Body of pancreas (tissue), 4 donors: ENCODE results near the gene SWSAP1. TPM values are rescaled to one million over a fixed set of nuclear protein-coding genes. Genes with fewer than 3 reads are reported as not detected.
A peak's percentile ranks its signal among the peaks of the same experiment; 100 is the strongest.

Source experiments
- ATAC-seq: fragments of 150-250 bp; one replicate; pipeline ENCODE4 v1.9.1; 2016
- DNase-seq, 4 donors: peaks; one replicate each; pipeline ENCODE4 v3.0.0-alpha.2; 2019
- H3K27ac ChIP-seq, 4 donors: fragments of 200-600 bp; sonication (generic); 1 replicate in 3 of 4; 2 replicates in 1 of 4; pipeline versions ENCODE4 v1.5.1 to v1.6.1; 2016 to 2019; ENCODE audit warnings: mild to moderate bottlenecking in 1 of 4, mixed read lengths in 1 of 4, moderate library complexity in 1 of 4
- H3K27me3 ChIP-seq, 2 donors: fragments of 200-600 bp; sonication (generic); one replicate each; pipeline ENCODE4 v1.6.0; 2016; ENCODE audit warnings: mild to moderate bottlenecking in 1 of 2
- H3K36me3 ChIP-seq, 2 donors: fragments of 200-600 bp; sonication (generic); replicated peaks in 1 of 2; 2 replicates each; pipeline ENCODE4 v1.5.1; 2016; ENCODE audit warnings: low read depth in 2 of 2; ENCODE audit not compliant: insufficient read depth in 1 of 2
- H3K4me1 ChIP-seq: fragments of 200-600 bp; sonication (generic); one replicate; pipeline ENCODE4 v1.6.0; 2016
- H3K4me3 ChIP-seq, 2 donors: fragments of 200-600 bp; sonication (generic); 1 replicate in 1 of 2; 2 replicates in 1 of 2; pipeline ENCODE4 v1.5.1; 2016 to 2019
- H3K9me3 ChIP-seq, 3 donors: fragments of 200-600 bp; sonication (generic); 1 replicate in 2 of 3; 2 replicates in 1 of 3; pipeline ENCODE4 v1.5.1; 2016
- POLR2A ChIP-seq, 3 donors: fragments of 450-650 bp; IDR thresholded peaks; one replicate each; pipeline ENCODE4 v1.6.1; 2016; ENCODE audit warnings: antibody characterized with exemption in 3 of 3, mild to moderate bottlenecking in 2 of 3
- WGBS, 2 donors: methylation state at CpG; one replicate each; pipeline ENCODE4 v1.1.5; 2017; 5-methylcytosine and 5-hydroxymethylcytosine counted together
- intact Hi-C: fragments of 100-400 bp; cut with DNase I; formaldehyde crosslinking; loops from one replicate; pipeline ENCODE4 v1.15.1; 2023
- total RNA-seq, 2 donors: library from RNA; depleted of rRNA; stranded (reverse); fragments of >200 nt; gene quantifications; one replicate each; pipeline ENCODE4 v1.1.0, GENCODE V29; 2016
- TF ChIP-seq, protein P1 (sequence below), 7 experiments: fragments of 450-650 bp in 4 of 7; fragments of 200-600 bp in 3 of 7; sonication (generic) in 3 of 7; IDR thresholded peaks; one replicate each; pipeline ENCODE4 v1.5.1; 2016 to 2019; ENCODE audit warnings: antibody characterized with exemption in 7 of 7

Gene SWSAP1
- total RNA-seq, 2 donors from 2014 or later: 0.78 to 2.0 TPM

DNA sequence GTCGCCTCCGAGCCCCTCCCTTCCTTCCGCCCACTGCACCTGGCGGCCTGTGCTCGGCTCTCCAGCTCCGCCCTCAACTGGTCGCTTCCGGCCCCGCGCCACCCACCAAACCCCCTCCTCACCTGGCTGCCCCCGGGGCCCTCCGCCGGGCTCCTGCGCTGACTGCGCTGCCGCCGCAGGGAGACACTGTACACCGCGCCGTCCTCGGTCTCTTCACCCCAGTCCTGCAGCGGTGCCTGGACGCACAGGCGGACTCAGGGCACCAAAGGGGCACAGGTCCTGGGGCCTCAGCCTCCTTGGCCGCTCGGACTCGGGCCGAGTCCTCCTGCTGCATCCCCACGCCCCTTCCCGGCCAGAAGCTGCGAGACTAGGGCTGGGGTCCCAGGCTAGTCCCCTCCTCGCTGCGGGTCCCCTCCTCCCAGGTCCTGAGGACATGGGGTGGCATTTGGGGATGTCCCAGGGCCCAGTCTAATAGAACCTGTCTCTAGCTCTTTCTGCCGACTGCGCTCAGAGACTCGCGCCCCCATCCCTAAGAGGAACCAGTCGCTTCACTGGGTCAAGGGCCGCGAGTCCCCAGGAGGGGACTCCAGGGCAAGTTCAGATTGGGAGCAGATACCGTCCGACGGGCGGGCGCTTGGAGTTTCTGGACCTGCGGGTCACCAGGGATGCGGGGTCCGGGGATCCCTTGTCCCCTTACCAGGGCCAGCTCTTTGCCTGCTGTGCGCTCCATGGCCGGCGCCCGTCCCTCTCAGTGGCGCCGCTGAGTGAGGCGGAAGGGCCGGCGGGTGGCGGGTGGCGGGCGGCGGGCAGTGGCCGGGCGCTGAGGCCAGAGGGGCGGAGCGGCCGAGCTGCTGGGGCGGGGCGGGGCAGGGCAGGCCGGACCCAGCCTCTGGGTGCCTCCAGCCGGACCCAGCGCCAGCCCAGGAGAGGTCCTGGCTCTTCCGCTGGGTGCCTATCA, 44.4 kb downstream of the SWSAP1 start, which contains the start of gene RGL3:
Gene RGL3 (minus strand): TSS at position 766 of the 958 bp plus-strand sequence. CDS start 36 bp downstream, at position 730.
- Histone ChIP-seq H3K27me3 (no peaks in the 10 kb centered on the region), H3K36me3 (no peaks in the 10 kb centered on the region), H3K4me3 (peak within 1 kb of the TSS; percentile 39 to 55), H3K9me3 (no peaks in the 10 kb centered on the region), H3K4me1 (peaks cover 41% of the 10 kb centered on the region), H3K27ac (peak within 1 kb of the TSS; percentile 75 to 84 (median 81))
- peak; percentile 52 to 72 (median 63) for DNase-seq
- peak in 2 of 3 donors; percentile 52 to 53 for TF ChIP-seq POLR2A (IDR thresholded peaks at IDR 0.05)
- TF ChIP-seq, protein P1, sequence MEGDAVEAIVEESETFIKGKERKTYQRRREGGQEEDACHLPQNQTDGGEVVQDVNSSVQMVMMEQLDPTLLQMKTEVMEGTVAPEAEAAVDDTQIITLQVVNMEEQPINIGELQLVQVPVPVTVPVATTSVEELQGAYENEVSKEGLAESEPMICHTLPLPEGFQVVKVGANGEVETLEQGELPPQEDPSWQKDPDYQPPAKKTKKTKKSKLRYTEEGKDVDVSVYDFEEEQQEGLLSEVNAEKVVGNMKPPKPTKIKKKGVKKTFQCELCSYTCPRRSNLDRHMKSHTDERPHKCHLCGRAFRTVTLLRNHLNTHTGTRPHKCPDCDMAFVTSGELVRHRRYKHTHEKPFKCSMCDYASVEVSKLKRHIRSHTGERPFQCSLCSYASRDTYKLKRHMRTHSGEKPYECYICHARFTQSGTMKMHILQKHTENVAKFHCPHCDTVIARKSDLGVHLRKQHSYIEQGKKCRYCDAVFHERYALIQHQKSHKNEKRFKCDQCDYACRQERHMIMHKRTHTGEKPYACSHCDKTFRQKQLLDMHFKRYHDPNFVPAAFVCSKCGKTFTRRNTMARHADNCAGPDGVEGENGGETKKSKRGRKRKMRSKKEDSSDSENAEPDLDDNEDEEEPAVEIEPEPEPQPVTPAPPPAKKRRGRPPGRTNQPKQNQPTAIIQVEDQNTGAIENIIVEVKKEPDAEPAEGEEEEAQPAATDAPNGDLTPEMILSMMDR (IDR thresholded peaks at IDR 0.05): peak in 3 of 7 experiments; percentile 19 to 23 (median 21)
- peak; percentile 73 for ATAC-seq
- intact Hi-C loops: no loop called here
- WGBS, 2 donors: 0 to 2% methylated on average over 9 to 63 of the region's 72 CpGs

DNA sequence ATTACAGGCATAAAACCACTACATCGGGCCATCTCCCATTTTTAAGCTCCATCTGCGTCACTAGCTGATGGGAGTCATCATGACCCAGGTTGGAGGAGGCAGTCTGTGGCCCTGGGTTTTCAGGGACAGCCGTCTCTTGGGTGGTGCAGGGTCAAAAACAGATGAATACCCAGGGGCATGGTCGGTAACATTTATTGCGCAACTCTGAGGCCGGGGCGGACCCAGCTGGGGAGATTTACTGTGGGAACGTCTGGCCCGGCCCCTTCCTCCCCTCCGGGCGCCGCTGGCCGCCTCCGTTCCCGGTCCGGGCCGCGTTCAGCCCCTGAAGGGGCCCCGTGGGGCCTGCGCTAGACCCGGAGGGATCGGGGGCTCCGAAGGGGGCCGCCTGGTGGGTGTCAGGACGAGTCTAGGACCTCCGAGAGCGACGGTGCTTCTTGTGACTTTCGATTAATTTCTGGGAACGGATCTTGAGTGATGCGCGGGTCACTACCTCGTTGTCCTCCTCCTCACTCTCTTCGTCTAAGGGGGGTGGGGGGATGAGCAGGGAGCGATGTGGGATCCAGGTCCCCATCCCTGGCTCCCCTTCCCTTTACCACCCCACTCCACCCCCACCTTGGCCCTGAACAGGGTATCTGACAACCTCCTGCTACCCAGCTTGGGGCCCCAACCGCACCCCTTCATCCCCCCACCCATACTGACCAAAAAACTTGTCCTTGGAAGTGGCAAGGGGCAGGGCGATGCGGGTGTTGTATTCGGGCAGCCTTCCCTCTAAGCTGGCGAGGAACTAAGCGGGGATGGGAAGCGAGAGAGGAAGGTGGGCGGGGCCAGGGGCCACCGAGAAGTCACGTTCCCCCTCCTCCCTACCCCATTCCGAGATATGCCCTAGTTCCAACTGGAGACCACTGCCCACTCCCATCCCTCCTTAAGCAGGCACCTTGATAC, 46.2 kb downstream of the SWSAP1 start:
- 29 to 60% methylated on average over 18 to 45 of the region's 46 CpGs for WGBS, 2 donors
- Histone ChIP-seq H3K4me1 (peaks cover 44% of the 10 kb centered on the region), H3K36me3 (no peaks in the 10 kb centered on the region), H3K9me3 (no peaks in the 10 kb centered on the region), H3K4me3 (no peak overlapping the region), H3K27me3 (no peaks in the 10 kb centered on the region), H3K27ac (no peak overlapping the region)
- DNase-seq: peak in 3 of 4 donors; percentile 16 to 33 (median 29)
- intact Hi-C loops: no loop called here
- no peak for ATAC-seq
- TF ChIP-seq POLR2A (IDR thresholded peaks at IDR 0.05): no peak

DNA sequence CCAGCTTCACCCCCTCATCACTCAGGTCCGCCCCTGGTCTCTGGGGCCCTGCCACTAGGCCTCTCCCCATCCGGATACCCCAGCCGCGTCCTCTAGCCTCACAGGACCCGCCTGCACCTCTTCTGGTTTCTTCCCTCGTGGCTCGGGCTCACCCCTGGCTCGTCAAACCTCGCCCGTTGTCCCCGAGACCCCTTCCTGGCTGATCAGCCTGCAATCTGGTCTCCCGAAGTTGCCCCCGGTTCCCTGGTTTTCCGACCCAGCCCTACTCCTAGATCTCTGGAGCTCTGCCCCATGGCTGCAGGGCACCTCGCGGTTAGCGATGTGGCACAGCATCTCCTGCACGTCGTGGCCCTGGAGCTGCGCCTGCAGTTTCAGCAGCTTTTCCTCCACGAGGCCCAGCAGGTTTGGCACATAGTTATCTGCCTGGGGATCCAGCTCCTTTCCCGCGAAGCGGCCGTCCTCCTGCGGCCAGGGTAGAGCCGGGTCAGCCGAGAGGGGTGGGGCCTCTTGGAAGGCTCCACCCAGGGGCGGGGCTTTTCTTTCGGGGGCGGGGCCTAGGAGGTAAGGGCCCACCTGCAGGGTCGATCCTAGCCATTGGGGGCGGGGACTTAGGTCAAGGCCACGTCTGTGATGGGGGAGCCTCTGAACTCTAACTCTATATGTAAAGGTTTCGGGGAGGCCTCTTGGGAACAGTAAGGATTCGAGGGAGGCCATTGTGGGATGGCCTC, 47.1 kb downstream of the SWSAP1 start:
- Histone ChIP-seq H3K9me3 (no peaks in the 10 kb centered on the region), H3K4me3 (no peak overlapping the region), H3K27ac (peak overlapping the region in 2 of 4 donors; percentile 46 to 50), H3K4me1 (peaks cover 44% of the 10 kb centered on the region), H3K36me3 (no peaks in the 10 kb centered on the region), H3K27me3 (no peaks in the 10 kb centered on the region)
- ATAC-seq (peak; percentile 8), DNase-seq (peak; percentile 22 to 50 (median 38))
- 29 to 65% methylated on average over 21 to 34 of the region's 36 CpGs for WGBS, 2 donors
- intact Hi-C loops: no loop called here
- no peak for TF ChIP-seq POLR2A (IDR thresholded peaks at IDR 0.05)
- TF ChIP-seq, protein P1 (IDR thresholded peaks at IDR 0.05): no peak

DNA sequence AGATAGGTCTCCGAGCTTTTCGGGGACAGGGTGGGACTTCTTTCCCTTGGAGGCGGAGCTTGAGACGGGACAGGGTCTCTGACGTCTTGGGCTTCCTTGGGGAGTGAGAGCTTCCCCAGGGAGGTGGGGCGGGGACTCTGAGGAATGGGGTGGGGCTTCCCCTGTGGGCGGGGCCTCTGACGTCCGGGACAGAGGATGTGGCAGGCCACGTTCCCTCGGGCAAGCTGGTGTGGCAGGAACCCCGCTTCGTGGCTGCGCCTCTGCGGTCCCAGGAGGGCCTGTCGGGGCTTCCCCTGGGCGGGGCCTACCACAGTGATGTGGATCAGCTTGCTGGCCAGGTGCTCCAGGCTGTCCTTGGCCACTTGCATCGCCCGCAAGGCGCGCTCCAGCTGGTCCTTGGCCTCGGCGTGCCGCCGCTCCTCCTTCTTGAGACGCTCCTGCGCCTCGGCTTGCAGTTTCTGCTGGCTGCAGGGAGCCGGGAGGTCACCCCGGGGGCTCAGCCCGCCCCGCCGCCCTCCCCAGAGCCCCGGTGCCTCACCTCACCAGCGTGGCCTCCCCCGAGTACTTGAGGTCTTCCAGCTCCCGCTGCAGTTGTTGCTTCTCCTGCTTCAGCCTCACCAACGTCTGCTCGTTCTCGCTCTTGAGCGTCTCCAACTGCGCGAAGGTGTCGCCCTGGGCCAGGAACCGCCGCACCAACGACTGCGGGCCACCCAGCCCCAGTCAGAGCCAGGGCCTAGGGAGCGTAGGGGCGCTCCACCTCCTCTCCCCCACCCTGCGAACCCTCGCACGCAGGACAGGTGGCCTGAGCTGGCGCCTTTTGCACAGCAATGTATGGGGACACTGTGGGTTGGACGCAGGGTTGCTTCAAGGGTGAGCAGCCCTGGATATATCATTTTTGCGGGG, 47.9 kb downstream of the SWSAP1 start:
- DNase-seq (peak; percentile 78 to 86 (median 82)), ATAC-seq (peak; percentile 49)
- no peaks in the 10 kb centered on the region for H3K27me3 ChIP-seq
- 19 to 50% methylated on average over 1 to 52 of the region's 56 CpGs for WGBS, 2 donors
- no peaks in the 10 kb centered on the region for H3K9me3 ChIP-seq
- H3K36me3 ChIP-seq: no peaks in the 10 kb centered on the region
- intact Hi-C loops: no loop called here
- peak overlapping the region in 2 of 4 donors; percentile 46 to 50 for H3K27ac ChIP-seq
- TF ChIP-seq POLR2A (IDR thresholded peaks at IDR 0.05): peak in 2 of 3 donors; percentile 19 to 43
- TF ChIP-seq, protein P1 (IDR thresholded peaks at IDR 0.05): no peak
- peaks cover 44% of the 10 kb centered on the region for H3K4me1 ChIP-seq
- H3K4me3 ChIP-seq: no peak overlapping the region
